Kasumi-1 (cell line): ENCODE results near the gene SIM2.
A peak's percentile ranks its signal among the peaks of the same experiment; 100 is the strongest.

ENCODE experiments used
- DNase-seq, 2 experiments: peaks; one replicate each; lab custom pipeline; 2025; lab: John Stamatoyannopoulos, UW

SIM2 gene

GRCh38 chr21:36700971-36701755, 2.2 kb downstream of the SIM2 start:
- no peak for DNase-seq

DNA sequence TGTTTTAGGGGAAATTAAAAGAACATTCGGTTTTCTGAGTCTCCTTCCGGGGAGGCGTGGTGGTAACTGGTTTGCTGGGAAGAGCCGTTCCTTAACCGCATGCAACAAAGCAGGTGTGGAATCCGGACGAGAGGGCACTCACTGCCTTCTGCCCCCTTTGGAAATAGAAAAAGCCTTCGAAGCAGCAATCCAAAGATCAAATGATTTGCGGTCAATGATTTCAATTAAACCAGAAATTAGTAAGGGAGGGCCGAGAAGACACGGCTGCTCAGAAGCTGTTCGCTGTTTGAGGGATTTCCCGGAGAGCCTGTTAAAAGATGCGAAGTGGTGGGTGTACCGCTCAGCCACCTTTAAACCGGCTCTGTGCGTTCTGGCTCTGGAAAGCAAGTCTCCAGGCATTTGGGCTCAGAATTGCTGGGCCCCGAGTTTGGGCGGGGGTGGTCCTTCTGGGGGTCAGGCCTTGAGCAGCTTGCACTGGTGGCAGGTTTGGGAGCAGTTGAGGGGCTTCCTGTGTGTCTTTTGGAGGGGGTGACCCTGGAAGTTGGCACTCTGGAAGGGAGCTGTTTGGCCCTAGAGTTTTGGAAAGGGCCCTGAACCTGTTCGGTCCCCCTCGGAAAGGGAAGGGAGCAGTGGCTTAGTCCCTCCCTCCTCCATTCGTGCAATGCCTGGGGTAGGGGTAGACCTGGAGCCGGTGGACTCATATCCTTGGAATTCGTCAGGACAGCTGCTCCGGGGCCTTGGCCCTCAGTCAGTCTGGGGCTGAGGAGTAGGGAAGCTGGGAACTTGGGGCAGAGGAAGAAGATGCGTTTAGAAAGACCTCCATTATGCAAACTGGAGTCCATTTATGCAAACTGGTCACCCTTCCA, 3.1 kb downstream of the SIM2 start:
- no peak for DNase-seq

GRCh38 chr21:36702622-36702968, 3.7 kb downstream of the SIM2 start:
- DNase-seq, result no peak

GRCh38 chr21:36703123-36703522, 4.2 kb downstream of the SIM2 start:
- DNase-seq, result no peak

DNA sequence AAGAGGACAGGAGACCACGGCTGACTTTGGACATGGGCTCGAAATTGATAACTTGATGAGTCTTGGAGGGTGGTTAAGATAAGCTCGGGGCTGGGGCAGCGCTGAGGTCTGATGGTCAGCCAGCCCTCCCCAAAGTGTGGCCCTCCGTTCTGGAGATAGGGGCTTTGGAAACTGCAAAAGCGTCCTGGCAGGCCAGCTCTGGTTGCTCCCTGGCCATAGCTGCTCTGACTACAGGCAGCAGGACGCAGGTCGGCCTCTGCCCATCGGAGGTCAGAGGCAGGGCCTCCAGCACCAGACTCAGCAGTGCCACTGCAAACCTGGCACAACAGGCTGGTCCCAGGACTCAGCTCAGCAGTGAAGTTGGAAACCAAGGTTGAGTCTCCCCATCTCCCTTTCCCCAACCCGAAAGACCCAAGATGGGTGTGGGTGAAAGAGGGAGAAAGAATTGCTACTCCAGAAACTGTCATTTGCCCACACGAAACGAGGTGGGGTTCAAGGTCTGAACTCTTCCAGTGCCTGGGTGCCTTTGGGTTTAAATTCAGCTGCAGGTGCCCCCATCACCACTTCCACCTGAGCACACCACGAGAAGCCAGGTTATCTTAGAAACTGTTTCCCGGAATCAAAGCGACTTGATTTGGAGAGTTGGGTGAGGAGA, 4.8 kb downstream of the SIM2 start:
- DNase-seq, result no peak

- no peak for DNase-seq
These were observed 5.5 kb downstream of the SIM2 start for GRCh38 chr21:36704281-36704957.

DNA sequence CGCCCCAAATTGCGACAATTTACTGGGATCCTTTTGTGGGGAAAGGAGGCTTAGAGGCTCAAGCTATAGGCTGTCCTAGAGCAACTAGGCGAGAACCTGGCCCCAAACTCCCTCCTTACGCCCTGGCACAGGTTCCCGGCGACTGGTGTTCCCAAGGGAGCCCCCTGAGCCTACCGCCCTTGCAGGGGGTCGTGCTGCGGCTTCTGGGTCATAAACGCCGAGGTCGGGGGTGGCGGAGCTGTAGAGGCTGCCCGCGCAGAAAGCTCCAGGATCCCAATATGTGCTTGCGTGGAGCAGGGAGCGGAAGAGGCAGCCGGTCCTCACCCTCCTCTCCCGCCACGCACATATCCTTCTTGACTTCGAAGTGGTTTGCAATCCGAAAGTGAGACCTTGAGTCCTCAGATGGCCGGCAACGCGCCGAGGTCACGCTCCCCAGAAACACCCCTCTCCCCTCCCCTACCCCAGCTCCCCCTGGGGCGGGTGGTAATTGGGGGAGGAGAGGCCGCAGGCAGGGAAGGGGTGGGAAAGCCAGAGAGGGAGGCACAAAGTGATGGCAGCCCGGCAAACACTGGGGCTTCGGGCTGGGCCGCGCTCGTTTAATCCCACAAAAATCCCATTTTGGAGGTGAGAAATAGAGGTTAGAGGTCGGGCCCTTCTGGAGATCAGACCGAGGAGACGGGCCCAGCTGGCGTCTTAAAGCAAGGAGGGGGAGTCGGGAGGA, 6.2 kb downstream of the SIM2 start:
- DNase-seq, result no peak

- DNase-seq, result peak in 1 of 2 experiments; percentile 24
These were observed 7.0 kb downstream of the SIM2 start for GRCh38 chr21:36705679-36706481.

GRCh38 chr21:36706482-36706852, 7.6 kb downstream of the SIM2 start:
- no peak for DNase-seq

DNA sequence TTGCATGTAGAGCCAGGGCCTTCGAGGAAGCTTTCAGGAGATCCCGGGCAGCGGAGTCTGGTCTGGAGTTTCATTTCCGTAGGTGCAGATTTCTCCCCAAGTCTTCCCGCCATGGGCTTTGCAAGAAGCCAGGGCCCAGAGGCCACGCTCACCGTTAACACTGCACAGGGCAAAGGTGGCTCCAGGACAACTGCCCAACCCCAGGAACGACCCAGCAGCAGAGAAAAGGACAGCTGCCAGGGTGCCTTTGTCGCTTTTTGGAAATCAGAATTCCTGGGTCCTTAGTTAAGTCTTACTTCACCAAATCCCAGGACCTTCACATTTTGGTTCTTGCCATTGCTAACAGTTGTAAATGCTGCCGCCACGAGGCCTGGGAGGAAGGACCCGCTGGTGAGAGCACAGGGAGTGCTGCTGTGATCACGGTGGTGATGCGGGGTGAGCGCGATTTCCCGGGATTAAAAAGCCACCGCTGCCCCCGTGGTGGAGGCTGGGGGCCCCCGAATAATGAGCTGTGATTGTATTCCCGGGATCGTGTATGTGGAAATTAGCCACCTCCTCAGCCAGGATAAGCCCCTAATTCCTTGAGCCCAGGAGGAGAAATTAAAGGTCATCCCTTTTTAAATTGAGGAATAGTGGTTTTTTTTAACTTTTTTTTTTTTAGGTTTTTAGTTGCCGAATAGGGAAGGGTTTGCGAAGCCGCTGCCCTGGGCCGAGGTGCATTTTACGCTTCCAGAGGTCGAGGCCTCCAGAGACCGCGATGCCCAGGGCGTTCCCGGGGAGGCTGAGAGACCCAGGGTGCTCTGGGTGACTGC, 8.2 kb downstream of the SIM2 start:
- no peak for DNase-seq

- no peak for DNase-seq
These were observed 8.9 kb downstream of the SIM2 start for GRCh38 chr21:36707763-36708285.

DNA sequence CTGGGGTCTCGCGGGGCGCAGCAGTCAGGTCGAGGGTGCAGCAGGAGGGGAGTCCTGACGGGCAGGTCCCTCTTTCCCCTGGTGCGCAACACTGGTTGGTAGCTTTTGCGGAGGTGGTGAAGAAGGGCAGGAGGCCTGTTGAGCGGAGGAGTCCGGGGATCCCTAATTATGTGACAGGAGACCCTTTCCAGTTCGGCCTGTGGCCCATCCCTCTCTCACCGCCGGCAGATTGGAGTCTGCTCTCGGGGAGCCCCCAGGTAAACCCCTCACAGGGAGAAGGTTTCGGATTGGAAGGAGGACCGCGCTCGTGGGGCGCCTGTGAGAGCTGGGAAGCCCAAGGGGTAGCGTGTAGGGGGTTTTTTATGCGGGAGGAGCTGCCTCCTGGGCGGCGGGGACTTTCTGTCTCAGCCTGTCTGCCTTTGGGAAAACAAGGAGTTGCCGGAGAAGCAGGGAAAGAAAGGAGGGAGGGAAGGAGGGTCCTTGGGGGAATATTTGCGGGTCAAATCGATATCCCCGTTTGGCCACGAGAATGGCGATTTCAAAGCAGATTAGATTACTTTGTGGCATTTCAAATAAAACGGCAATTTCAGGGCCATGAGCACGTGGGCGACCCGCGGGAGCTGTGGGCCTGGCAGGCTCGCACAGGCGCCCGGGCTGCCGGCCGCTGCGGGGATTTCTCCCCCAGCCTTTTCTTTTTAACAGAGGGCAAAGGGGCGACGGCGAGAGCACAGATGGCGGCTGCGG, 9.5 kb downstream of the SIM2 start:
- DNase-seq, result no peak

DNA sequence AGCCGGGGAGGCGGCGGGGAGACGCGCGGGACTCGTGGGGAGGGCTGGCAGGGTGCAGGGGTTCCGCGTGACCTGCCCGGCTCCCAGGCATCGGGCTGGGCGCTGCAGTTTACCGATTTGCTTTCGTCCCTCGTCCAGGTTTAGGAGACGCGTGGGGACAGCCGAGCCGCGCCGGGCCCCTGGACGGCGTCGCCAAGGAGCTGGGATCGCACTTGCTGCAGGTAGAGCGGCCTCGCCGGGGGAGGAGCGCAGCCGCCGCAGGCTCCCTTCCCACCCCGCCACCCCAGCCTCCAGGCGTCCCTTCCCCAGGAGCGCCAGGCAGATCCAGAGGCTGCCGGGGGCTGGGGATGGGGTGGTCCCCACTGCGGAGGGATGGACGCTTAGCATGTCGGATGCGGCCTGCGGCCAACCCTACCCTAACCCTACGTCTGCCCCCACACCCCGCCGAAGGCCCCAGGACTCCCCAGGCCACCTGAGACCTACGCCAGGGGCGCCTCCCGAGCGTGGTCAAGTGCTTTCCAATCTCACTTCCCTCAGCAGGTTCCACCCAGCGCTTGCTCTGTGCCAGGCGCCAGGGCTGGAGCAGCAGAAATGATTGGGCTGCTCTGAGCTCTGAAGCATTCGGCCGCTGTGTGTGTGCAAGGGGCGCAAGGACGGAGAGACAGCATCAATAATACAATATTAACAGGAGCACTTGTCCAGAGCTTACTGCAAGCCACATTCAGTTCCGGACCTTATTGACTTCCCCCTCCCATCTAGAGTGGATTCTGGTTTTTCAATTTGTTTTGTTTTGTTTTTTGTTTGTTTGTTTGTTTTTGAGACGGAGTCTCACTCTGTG, 10.3 kb downstream of the SIM2 start:
- DNase-seq, result no peak

DNA sequence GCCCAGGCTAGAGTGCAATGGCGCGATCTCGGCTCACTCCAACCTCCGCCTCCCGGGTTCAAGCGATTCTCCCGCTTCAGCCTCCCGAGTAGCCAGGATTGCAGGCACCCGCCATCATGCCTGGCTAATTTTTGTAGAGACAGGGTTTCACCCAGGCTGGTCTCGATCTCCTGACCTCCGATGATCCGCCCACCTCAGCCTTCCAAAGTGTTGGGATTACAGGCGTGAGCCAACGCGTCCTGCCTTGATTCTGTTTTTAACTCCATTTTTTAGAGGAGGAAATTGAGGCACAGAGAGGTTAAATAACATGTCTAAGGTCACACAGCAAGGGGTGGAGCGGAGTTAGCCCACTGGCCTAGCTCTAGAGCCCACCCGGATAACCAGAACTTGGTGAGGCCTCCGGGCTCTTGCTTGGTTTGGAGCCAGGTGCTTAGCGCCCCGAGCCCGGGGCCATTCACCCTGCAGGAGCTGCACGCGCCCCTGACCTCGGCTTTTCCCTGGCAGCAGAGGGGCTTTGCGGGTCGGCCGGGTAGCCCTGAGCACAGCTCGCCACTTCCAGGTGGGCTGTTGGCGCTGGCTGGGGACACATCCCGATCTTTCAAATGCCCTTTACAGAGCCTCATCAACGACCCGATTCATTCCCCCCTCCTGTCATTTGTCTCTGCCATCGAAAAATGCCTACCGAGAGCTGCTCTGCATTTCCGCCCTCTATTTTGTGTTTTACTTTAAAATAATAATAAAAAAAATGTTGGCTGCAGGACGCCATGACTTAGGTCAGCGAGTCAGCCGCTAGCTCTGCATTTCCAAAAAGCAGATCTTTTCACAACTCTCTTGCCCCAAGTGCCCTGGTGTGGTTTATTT, 11.2 kb downstream of the SIM2 start:
- DNase-seq, result no peak

DNA sequence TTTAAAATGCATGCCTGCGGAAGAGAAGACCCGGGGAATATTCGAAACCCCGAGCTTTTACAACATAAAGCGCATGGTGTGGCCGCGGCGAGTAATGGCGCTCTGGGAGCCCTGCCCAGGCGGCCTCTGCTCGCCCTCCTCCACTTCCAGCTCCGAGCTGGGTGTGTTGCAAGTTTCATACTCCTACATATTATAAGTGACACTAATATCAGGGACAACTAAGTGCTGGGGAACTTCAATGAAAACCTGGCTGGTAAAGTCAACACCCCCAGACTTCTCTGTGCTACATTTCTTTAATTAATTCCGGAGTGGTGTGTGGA, 11.8 kb downstream of the SIM2 start:
- peak in 1 of 2 experiments; percentile 7 for DNase-seq

DNA sequence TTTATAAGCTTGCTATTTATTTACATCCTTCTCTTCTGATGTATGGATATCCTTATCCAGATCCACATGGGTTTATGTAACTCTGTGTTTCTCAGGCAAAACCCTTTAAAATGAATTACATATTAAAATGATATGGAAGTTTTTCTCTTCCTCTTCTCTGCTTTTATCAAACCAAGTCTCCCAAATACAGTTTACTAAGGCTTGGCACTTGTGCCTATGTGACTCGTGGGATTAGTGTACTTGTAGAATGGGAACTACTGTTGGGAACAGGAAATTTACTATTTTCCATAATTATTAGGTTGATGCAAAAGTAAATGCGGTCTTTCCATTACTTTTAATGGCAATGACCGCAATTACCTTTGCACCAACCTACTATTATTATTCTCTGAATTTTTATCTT, 14.8 kb downstream of the SIM2 start:
- no peak for DNase-seq

DNA sequence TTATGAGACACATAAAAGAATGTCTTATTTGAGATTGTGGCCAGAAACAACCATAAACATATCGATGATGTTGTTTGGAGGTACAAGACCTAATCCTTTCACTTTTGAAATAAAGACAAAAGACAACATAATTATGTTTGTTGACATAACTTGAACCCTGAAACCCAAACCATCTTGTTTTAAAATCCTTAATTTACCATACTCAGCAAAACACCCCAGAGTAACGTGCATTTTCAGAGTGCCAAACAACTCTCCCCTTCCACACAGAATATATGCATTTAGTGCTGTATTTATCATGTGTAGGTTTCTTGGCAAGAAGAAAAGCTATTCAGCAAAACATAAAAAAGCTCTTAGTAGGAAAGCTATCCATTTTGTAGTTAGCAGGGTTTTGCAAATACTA, 17.5 kb downstream of the SIM2 start:
- DNase-seq, result no peak
